Effector memory CD4-positive, alpha-beta T cell (primary cell): ENCODE data around the gene KCNN3.

Source experiments
- DNase-seq, 3 donors: peaks; one replicate each; pipeline ENCODE4 v3.0.0-alpha.2; 2020
- H3K27ac ChIP-seq: 2 replicates; pipeline ENCODE4 v1.7.0; 2013; ENCODE audit warnings: mild to moderate bottlenecking, low read length, moderate library complexity; ENCODE audit not compliant: insufficient read depth, poor library complexity, severe bottlenecking
- H3K27me3 ChIP-seq: replicated peaks from 2 replicates; pipeline ENCODE4 v1.7.0; 2013; ENCODE audit warnings: mild to moderate bottlenecking, low read length; ENCODE audit not compliant: insufficient read depth, control insufficient read depth, poor library complexity, severe bottlenecking
- H3K36me3 ChIP-seq: 2 replicates; pipeline ENCODE4 v1.7.0; 2013; ENCODE audit warnings: mild to moderate bottlenecking, low read length, moderate library complexity; ENCODE audit not compliant: control insufficient read depth, insufficient read depth
- H3K4me1 ChIP-seq: 2 replicates; pipeline ENCODE4 v1.7.0; 2013; ENCODE audit warnings: low read length, mild to moderate bottlenecking; ENCODE audit not compliant: control insufficient read depth, insufficient read depth, poor library complexity, severe bottlenecking
- H3K4me3 ChIP-seq: 2 replicates; pipeline ENCODE4 v1.7.0; 2013; ENCODE audit warnings: low read length, low read depth, mild to moderate bottlenecking; ENCODE audit not compliant: insufficient read depth, poor library complexity, severe bottlenecking
- H3K9me3 ChIP-seq: 2 replicates; pipeline ENCODE4 v1.7.0; 2013; ENCODE audit warnings: mild to moderate bottlenecking, low read length, moderate library complexity; ENCODE audit not compliant: control insufficient read depth

Gene KCNN3

DNA sequence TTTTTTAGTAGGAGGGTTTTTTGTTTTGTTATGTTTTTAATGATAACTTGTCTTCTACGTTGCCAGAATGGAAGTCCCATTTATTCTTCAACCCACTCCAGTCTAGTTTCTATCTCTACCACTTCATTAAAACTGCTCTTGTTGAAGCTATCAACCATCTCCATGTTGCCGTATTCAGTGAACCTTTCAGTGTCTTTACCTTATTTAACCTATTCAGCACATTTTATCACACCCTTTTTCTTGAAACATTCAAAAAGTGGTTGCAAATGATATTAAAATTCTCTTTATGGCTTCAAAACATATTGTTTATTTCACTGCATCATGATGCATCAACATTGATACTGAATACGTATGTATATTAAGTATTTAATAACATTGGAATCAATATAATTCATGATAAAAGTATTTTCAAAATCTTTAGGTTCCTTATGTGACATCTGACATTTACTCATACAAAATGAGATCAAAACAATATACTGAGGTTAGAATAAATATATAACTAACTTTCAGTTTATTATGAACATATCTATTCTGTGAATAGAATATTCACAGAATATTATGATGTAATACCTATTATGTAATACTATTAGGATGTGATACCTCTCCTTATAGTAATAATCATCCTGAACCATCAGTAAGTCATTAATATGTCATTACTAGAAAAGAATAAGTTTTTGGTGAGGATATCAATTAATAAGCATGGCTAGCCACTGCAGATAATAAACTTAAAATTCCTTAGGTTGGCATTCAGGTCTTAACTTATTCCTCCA, 210.1 kb downstream of the KCNN3 start:
- Histone ChIP-seq H3K36me3 (no peaks in the 10 kb centered on the region), H3K4me3 (no peak overlapping the region), H3K4me1 (no peaks in the 10 kb centered on the region), H3K27ac (no peak overlapping the region), H3K27me3 (no peaks in the 10 kb centered on the region), H3K9me3 (no peaks in the 10 kb centered on the region)
- no peak for DNase-seq

DNA sequence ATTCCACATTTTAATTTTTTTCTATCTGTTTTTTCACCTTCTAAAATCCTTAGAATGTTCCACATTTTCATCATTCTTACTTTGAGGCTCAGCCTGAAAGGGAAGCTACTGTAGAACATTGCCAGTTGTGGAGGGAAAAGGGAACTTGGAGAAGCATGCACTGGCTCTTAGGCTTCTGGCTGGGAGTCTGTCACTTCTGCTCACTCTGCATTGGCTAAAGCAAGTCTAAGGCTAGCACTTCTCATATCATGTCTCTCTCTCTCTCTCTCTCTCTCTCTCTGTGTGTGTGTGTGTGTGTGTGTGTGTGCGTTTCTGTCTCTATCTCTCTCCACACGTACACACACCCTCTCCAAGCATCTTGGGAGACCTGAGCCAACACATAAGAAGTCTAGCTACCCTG, 212.5 kb downstream of the KCNN3 start:
- Histone ChIP-seq H3K9me3 (no peaks in the 10 kb centered on the region), H3K4me1 (no peaks in the 10 kb centered on the region), H3K36me3 (no peaks in the 10 kb centered on the region), H3K27me3 (no peaks in the 10 kb centered on the region), H3K27ac (no peak overlapping the region), H3K4me3 (no peak overlapping the region)
- DNase-seq: no peak

DNA sequence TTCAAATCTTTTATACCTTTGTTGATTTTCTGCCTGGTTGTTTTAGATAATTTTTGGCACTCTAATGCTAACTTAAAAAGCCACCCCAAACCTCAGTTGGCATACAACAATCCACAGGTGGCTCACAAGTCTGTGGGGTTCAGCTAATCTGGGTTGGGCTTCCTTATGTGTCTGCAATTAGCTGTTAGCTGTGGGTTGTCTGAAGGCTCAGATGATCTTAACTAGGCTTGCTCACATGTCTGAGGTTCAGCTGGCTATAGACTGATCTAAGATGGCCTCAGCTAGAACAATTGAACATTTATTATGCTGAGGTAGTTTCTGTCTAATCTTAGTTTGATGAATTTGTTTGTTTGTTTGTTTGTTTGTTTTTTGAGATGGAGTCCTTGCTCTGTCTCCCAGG, 217.2 kb downstream of the KCNN3 start:
- Histone ChIP-seq H3K4me1 (no peaks in the 10 kb centered on the region), H3K36me3 (no peaks in the 10 kb centered on the region), H3K4me3 (no peak overlapping the region), H3K27ac (no peak overlapping the region), H3K9me3 (no peaks in the 10 kb centered on the region), H3K27me3 (no peaks in the 10 kb centered on the region)
- DNase-seq: no peak
